ENCODE data around the gene DIDO1.

Gene DIDO1

GRCh38 chr20:62895539-62895938 is 30.8 kb downstream of the DIDO1 start:
- no peak for DNase-seq (ENCODE audit: low read depth in 3 of 3)

- DNase-seq (ENCODE audit: low read depth in 3 of 3): no peak
These were observed 32.0 kb downstream of the DIDO1 start for GRCh38 chr20:62894261-62894660.

DNA sequence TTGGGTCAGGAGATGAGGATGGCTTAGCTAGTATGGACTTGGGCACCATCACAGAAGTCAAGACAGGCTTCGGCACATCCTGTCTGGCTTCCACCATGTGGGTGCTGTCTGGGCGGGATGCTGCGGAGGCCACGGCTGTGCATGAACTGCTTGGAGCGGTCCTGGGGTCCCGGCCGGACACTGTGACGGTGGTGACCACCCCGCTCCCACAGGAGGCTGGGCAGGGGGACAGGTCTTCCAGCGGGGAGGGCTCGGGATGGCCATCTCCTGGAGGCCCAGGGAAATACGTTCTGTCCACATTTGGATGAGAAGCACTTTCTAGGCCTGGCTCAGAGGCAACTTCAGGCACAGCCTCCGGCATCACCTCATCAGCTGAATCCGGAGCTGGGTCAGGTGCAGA is 32.6 kb downstream of the DIDO1 start:
- no peak for DNase-seq (ENCODE audit: low read depth in 3 of 3)

DNA sequence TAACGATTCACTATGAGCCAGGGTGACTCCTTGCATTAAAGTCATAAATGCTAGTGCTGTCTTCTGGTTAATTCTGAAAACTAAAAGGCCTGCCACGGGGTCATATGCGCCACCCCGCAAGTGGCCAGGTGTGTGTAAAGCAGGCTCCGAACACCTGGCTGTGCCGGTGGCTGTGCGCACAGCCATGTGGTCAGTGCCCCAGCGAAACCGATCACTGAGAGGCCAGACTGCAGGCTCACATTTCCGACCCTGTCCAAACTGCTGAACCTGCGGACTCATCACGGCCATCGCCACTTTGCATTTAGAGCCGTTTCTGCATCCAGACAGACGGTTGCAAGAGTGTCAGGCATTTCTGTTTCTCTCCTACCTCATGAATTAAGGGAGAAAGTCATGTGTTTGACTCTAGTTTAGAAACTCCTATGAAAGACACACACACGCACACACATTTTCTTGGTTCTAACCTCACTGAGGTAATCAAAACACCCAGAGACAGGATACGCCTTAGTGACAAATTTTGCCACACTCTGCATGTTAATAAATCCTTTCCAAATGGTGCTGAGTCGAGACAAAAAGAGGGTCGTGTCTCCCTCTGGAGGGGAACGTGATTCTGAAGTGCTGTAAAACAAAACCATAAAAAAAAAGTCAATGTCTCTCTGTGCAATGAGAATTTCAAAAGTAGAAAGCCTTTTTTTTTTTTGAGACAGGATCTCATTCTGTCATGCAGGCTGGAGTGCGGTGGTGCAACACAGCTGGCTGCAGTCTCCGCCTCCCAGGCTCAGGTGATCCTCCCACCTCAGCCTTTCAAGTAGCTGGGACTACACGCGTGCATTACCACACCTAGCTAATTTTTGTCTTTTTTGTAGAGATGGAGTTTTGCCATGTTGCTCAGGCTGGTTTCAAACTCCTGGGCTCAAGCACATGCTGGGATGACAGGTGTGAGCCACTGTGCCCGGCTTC is 33.7 kb downstream of the DIDO1 start:
- no peak for DNase-seq (ENCODE audit: low read depth in 3 of 3)

- DNase-seq (ENCODE audit: low read depth in 3 of 3): no peak
These were observed 35.2 kb downstream of the DIDO1 start for GRCh38 chr20:62891111-62891510.

DNA sequence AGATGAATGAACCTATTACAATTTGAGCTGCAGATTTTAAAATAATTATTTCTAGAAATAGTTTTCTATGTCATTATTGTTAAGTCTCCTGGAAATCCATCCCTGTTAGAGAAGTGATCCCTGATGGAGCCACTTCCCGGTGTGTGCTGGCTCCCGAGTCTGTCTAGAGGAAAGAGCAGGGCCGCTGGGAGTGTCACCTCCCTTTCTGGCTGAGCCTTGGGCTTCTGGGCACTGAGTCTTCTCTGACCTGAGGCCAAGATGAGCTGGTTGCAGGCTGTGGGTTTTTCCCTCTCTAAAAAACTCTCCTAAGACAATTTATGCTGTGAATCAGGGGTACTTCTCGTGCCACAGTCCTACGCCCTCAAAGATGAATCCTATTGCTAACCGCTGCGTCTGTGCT is 35.9 kb downstream of the DIDO1 start:
- no peak for DNase-seq (ENCODE audit: low read depth in 3 of 3)

DNA sequence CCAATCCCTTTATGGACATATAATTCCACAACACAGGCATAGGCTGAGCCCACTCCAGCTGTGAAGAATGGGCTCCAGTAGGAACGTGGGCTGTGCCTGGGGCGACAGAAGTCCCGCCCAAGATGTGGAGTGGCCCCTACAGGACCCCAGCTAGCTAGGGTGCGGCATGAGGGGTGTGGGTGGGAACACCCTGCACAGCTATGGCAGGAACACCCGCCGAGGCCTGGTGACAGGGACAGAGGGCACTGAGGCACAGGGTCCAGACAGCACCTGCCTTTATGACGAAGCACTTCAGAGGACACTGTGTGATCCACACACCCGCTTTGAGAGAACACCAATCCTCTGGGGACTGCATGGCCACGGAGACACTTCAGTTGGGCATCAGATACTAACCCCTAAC is 36.4 kb downstream of the DIDO1 start:
- DNase-seq (ENCODE audit: low read depth in 3 of 3): no peak

GRCh38 chr20:62889411-62889810 is 36.9 kb downstream of the DIDO1 start:
- no peak for DNase-seq (ENCODE audit: low read depth in 3 of 3)

- no peak for DNase-seq (ENCODE audit: low read depth in 3 of 3)
These were observed 37.4 kb downstream of the DIDO1 start for GRCh38 chr20:62888910-62889309.

DNA sequence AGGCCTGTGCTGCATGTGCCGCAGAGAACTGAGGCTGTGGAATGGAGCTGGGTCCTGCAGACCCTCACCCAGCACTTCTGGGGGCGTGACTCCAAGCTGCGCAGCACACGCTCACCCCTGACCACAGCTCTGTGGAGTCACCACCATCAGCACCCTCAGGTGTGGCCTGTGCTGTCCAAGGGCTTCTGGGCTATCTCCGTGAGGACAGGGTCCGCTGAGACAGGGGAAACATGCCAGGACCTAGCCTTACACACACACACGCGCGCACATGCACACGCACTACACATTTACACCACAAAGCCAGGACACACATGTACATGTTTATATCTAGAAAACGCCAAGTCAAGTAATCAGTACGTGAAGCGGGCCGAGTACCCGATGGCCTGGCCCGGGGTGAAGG is 37.9 kb downstream of the DIDO1 start:
- DNase-seq (ENCODE audit: low read depth in 3 of 3): no peak

DNA sequence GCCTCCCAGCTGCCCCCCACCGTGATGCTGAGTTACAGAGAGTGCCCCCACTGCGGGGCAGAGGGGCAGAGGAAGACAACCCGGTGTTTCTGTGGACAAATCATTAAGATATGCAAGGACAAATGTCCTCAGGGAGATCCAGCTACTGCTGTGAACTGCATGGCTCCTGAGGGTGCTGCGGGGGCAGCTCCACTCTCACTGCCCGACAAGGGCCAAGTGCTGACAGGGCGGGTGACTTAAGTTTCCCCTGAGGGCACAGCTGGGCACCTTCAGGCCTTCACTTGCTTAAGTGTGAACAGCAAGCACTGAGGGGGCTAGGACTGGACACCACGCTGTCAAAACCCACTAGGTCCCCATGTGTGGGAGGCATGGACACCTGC is 38.5 kb downstream of the DIDO1 start:
- no peak for DNase-seq (ENCODE audit: low read depth in 3 of 3)

DNA sequence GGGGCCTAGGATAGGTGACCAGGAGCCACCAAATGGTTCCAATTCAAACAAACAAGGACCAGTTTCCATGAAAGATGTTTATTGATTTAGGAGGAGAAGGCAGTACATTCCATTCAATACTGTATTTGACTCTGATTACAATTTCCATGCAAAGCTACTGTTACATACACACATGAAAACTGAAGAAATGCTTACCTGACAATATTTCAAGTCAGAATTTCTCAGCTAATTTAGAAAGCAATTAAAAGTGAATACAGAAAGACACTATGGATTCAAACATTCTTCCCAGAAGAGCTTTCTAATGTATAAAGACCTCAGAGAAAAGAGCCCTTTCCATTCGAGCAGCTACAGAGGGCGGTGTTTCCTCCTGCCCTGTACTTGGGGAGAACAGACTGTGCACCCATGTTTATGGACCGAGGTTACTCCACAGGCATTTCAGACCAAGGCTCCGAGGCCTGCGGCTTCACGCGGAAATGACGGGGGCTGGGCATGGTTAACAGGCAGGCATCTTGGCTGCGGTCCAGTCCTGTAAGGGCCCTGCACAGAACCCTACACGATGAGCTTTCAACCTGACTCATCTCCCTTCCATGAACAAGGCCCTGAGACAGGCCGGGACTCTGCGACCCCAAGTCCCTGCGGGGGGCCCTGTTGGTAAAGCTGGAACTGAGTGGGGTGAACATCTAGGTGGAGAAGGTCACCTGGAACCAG is 39.0 kb downstream of the DIDO1 start:
- no peak for DNase-seq (ENCODE audit: low read depth in 3 of 3)

- DNase-seq (ENCODE audit: low read depth in 3 of 3): no peak
These were observed 39.6 kb downstream of the DIDO1 start for GRCh38 chr20:62886709-62887058.

DNA sequence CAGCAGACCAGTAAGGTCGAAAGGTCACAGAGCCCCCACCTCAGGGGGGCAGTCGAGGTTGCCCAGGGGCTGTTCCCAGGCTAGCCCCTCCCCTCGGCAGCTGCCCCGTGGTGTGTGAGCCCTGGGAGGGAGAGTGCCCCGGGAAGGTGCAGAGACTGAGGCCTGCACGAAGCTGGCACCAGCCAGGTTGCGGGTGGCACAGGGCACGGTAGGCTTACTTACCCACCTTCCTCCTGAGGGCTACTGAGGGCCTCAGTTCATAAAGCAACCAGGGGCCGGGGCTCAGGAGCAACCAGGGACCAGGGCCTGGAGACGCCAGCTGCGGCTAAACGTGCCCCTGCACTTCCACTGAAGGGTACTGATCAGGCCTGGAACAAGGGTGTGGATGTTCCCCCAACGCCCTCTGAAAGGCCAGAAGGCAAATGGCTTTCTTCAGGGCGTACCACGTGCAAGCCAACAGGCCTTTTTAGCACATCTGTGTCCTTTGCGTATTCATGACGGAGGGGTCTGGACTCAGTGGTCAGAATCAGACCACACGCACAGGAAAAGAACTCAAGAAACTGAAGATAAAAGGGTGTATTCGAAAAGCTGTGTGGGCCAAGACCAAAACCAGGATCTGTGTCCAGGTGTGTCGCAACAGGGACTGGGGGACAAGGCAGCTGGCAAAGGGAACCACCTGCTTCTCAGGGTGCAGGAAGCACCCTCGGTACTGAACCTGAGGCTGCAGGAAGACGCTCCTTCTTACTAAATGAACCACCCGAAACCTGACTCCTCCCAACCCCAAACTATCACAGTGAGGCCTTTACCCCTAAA is 40.2 kb downstream of the DIDO1 start:
- DNase-seq (ENCODE audit: low read depth in 3 of 3): no peak

DNA sequence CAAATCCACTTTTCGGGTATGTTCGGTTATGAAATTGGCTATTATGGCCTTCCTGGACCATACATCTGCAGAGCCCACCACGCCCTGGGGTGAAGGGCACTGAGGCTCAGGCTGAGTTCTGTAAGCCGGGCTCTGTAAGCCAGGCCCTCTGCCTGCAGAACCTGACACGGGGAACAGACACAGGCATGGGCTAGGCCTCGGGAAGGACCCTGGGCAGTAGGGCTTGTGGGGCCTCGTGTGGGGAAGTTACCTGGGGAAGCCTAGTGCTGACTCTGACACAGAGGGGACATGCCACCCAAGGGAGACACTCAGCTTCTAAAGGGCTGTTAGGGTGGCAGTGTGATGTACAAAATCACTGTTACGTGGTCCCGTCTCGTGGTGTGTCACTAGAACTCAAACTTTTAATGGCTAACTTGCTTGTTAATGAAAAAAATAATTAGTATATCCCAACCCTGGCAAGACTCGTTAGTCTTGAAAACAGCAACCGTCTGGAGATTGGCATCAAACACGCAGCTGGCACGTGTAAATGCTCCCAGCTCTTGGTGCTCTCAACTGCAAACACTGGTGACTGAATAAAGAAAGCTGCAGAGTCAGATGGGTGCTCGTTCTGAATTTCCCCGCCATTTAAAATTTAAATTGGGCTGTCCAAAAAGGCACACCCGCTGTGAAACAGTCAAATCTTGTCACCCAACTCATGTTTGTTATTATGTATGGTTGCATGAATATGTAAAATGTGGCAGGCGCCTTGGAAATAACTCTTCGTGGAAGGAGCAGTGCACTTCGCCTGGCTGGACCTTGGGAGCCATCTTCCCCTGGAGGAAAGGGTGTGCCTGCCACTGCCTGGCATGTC is 41.0 kb downstream of the DIDO1 start:
- DNase-seq (ENCODE audit: low read depth in 3 of 3): no peak

GRCh38 chr20:62884556-62884955 is 41.7 kb downstream of the DIDO1 start:
- DNase-seq (ENCODE audit: low read depth in 3 of 3): no peak

DNA sequence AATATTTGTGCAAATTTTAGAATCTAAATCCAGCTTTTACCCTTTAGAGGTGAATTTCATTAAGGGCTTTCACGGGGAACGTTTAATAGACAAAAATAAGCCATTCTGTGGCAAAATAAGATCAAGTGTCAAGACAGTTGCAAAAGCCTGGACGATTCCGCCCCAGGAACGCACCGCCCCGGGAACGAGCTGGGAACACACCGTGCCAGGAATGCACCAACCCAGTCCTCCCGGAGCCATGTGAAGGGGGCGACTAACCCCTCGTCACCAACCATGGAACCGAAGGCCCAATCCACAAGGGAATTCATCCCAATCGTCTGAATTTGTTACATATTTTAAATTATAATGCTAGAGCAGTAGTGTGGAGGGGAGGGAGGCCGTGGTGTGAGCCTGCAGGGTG is 43.9 kb downstream of the DIDO1 start:
- no peak for DNase-seq (ENCODE audit: low read depth in 3 of 3)

- no peak for DNase-seq (ENCODE audit: low read depth in 3 of 3)
These were observed 44.5 kb downstream of the DIDO1 start for GRCh38 chr20:62881662-62882395.

GRCh38 chr20:62880935-62881661 is 45.2 kb downstream of the DIDO1 start:
- DNase-seq (ENCODE audit: low read depth in 3 of 3): no peak

Measured in stimulated activated CD4-positive, alpha-beta T cell treated with anti-CD3 and anti-CD28 coated beads, TNF-alpha, amount 100 ng/mL, for 48 hours (primary cell).